Measurements from ENCODE around the gene PCDHB1.
A peak's percentile ranks its signal among the peaks of the same experiment; 100 is the strongest.
"Not testable (repeated sequence)": the region's sequence is repeated elsewhere in the genome, so short reads cannot be mapped to it uniquely, and the experiment has no call there.

The PCDHB1 gene

GRCh38 chr5:141082228-141082627 is 31.1 kb downstream of the PCDHB1 start:
- no peak for DNase-seq

GRCh38 chr5:141084487-141084989 is 33.4 kb downstream of the PCDHB1 start:
- DNase-seq, result peak; percentile 67

- peak; percentile 32 for DNase-seq
Measured at GRCh38 chr5:141094481-141095262, 43.5 kb downstream of the PCDHB1 start, which contains the start of gene PCDHB2. PCDHB2 (plus strand) TSS chr5:141094615; CDS start chr5:141094791, 176 bp downstream.

DNA sequence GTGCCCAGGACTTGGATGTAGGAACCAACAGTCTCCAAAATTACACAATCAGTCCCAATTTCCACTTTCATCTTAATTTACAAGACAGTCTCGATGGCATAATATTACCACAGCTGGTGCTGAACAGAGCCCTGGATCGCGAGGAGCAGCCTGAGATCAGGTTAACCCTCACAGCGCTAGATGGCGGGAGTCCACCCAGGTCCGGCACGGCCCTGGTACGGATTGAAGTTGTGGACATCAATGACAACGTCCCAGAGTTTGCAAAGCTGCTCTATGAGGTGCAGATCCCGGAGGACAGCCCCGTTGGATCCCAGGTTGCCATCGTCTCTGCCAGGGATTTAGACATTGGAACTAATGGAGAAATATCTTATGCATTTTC is 44.1 kb downstream of the PCDHB1 start:
- no peak for DNase-seq

DNA sequence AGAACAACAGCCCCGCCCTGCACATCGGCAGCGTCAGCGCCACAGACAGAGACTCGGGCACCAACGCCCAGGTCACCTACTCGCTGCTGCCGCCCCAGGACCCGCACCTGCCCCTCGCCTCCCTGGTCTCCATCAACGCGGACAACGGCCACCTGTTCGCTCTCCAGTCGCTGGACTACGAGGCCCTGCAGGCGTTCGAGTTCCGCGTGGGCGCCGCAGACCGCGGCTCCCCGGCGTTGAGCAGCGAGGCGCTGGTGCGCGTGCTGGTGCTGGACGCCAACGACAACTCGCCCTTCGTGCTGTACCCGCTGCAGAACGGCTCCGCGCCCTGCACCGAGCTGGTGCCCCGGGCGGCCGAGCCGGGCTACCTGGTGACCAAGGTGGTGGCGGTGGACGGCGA is 45.0 kb downstream of the PCDHB1 start:
- DNase-seq, result not testable (repeated sequence)

DNA sequence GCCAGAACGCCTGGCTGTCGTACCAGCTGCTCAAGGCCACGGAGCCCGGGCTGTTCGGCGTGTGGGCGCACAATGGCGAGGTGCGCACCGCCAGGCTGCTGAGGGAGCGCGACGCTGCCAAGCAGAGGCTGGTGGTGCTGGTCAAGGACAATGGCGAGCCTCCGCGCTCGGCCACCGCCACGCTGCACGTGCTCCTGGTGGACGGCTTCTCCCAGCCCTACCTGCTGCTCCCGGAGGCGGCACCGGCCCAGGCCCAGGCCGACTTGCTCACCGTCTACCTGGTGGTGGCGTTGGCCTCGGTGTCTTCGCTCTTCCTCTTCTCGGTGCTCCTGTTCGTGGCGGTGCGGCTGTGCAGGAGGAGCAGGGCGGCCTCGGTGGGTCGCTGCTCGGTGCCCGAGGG is 45.4 kb downstream of the PCDHB1 start:
- DNase-seq, result not testable (repeated sequence)

GRCh38 chr5:141100243-141100805 is 49.1 kb downstream of the PCDHB1 start, which contains the start of gene PCDHB3:
PCDHB3 (plus strand) TSS chr5:141100473; CDS start chr5:141100650, 177 bp downstream.
- DNase-seq, result peak; percentile 51

DNA sequence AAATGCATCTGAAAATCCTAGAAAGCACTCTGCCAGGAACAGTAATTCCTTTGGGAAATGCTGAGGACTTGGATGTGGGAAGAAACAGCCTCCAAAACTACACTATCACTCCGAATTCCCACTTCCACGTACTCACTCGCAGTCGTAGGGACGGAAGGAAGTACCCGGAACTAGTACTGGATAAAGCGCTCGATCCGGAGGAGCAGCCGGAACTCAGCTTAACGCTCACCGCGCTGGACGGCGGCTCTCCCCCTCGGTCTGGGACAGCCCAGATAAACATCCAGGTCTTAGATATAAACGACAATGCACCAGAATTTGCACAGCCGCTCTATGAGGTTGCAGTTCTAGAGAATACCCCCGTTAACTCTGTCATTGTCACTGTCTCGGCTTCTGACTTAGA is 49.9 kb downstream of the PCDHB1 start:
- no peak for DNase-seq

DNA sequence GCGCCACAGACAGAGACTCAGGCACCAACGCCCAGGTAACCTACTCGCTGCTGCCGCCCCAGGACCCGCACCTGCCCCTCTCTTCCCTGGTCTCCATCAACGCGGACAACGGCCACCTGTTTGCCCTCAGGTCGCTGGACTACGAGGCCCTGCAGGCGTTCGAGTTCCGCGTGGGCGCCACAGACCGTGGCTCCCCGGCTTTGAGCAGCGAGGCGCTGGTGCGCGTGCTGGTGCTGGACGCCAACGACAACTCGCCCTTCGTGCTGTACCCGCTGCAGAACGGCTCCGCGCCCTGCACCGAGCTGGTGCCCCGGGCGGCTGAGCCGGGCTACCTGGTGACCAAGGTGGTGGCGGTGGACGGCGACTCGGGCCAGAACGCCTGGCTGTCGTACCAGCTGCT is 50.9 kb downstream of the PCDHB1 start:
- DNase-seq, result not testable (repeated sequence)

DNA sequence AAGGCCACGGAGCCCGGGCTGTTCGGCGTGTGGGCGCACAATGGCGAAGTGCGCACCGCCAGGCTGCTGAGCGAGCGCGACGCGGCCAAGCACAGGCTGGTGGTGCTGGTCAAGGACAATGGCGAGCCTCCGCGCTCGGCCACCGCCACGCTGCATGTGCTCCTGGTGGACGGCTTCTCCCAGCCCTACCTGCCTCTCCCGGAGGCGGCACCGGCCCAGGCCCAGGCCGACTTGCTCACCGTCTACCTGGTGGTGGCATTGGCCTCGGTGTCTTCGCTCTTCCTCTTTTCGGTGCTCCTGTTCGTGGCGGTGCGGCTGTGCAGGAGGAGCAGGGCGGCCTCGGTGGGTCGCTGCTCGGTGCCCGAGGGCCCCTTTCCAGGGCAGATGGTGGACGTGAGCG is 51.3 kb downstream of the PCDHB1 start:
- not testable (repeated sequence) for DNase-seq

DNA sequence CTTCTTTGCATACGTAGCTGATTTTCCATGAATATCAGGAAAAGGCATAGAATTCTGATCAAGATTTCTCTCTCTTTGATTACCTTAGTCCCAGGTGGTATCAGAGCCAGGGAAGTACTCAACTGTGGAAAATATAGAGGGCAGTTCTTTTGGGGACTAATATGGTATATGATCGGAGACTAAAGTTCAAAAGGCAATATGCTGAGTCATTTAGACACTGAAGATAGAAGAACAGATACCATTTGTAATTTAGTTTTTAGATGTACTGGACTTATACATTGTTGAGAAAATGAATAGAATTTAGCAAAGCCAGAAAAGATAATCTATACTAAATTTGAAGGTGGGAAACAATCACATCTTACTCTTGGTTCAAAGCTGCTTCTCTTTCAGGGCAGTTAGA is 54.2 kb downstream of the PCDHB1 start:
- DNase-seq, result no peak

Measured in RPMI8226 (cell line).